ENCODE data around the gene SHKBP1.
"Not testable (repeated sequence)": the region's sequence is repeated elsewhere in the genome, so short reads cannot be mapped to it uniquely, and the experiment has no call there.

The SHKBP1 gene

GRCh38 chr19:40559394-40559793 is 17.3 kb upstream of the SHKBP1 start:
- H3K27ac ChIP-seq (ENCODE audit: low read depth, low read length) = no peak overlapping the region
- no peak overlapping the region for H2BK15ac ChIP-seq (replicated peaks; ENCODE audit: low read depth)
- peaks cover 10% of the 10 kb centered on the region for H3K27me3 ChIP-seq (ENCODE audit: insufficient read depth, low read length, poor library complexity)
- H2BK5ac ChIP-seq (ENCODE audit: low read length) = no peak overlapping the region
- no CpG with 5 or more reads among the region's 3 CpGs for WGBS (ENCODE audit: extremely low coverage, insufficient coverage, low lambda C conversion rate)
- H3K56ac ChIP-seq (ENCODE audit: low read length) = no peak overlapping the region
- no peak overlapping the region for H2AK5ac ChIP-seq (ENCODE audit: low read length)
- no peak overlapping the region for H2BK120ac ChIP-seq (ENCODE audit: low read depth, low read length)
- H3K23ac ChIP-seq (ENCODE audit: low read length) = no peak overlapping the region
- H4K5ac ChIP-seq (ENCODE audit: low read length) = no peak overlapping the region
- no peaks in the 10 kb centered on the region for H3K4me1 ChIP-seq (ENCODE audit: control insufficient read depth, low read depth, low read length)
- H3K36me3 ChIP-seq (ENCODE audit: control insufficient read depth, insufficient read depth, low read length) = no peaks in the 10 kb centered on the region
- H3K18ac ChIP-seq (ENCODE audit: low read length) = no peak overlapping the region
- H3K79me1 ChIP-seq (ENCODE audit: low read length) = no peaks in the 10 kb centered on the region
- no peaks in the 10 kb centered on the region for H3K79me2 ChIP-seq (ENCODE audit: control insufficient read depth, insufficient read depth, low read length)
- H3K9ac ChIP-seq (ENCODE audit: low read length) = no peak overlapping the region
- no peak overlapping the region for H4K8ac ChIP-seq (ENCODE audit: low read depth, low read length)
- no peak overlapping the region for H3K4me3 ChIP-seq (ENCODE audit: low read length)
- no peak overlapping the region for H3K4me2 ChIP-seq (ENCODE audit: low read length)
- DNase-seq = no peak
- no peak overlapping the region for H3K4ac ChIP-seq (ENCODE audit: low read depth, low read length)

DNA sequence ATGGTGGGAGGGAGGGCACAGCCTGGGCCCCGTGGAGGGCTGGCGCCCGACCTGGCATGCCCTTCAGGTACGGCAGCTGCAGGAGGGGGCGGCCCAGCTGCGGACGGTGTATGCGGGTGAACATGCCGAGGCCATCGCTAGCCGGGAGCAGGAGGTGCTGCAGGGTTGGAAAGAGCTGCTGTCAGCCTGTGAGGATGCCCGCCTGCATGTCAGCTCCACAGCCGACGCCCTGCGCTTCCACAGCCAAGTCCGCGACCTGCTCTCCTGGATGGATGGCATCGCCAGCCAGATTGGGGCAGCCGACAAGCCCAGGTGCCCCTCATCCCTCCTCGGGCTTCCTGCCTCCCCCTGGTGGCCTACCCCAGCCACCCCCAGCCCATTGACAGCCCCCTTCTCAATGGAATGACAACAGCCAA is 16.6 kb upstream of the SHKBP1 start:
- WGBS (ENCODE audit: extremely low coverage, insufficient coverage, low lambda C conversion rate) = no CpG with 5 or more reads among the region's 20 CpGs
- no peak for DNase-seq
- H3K27me3 ChIP-seq (ENCODE audit: insufficient read depth, low read length, poor library complexity) = peaks cover 3% of the 10 kb centered on the region
- H3K79me1 ChIP-seq (ENCODE audit: low read length) = no peaks in the 10 kb centered on the region
- H3K18ac ChIP-seq (ENCODE audit: low read length) = no peak overlapping the region
- no peak overlapping the region for H2AK5ac ChIP-seq (ENCODE audit: low read length)
- H3K27ac ChIP-seq (ENCODE audit: low read depth, low read length) = no peak overlapping the region
- no peak overlapping the region for H2BK120ac ChIP-seq (ENCODE audit: low read depth, low read length)
- H3K56ac ChIP-seq (ENCODE audit: low read length) = no peak overlapping the region
- no peak overlapping the region for H3K23ac ChIP-seq (ENCODE audit: low read length)
- H4K8ac ChIP-seq (ENCODE audit: low read depth, low read length) = no peak overlapping the region
- H3K9ac ChIP-seq (ENCODE audit: low read length) = no peak overlapping the region
- H2BK5ac ChIP-seq (ENCODE audit: low read length) = no peak overlapping the region
- no peak overlapping the region for H4K5ac ChIP-seq (ENCODE audit: low read length)
- H3K36me3 ChIP-seq (ENCODE audit: control insufficient read depth, insufficient read depth, low read length) = no peaks in the 10 kb centered on the region
- H3K4me1 ChIP-seq (ENCODE audit: control insufficient read depth, low read depth, low read length) = no peaks in the 10 kb centered on the region
- H3K4me3 ChIP-seq (ENCODE audit: low read length) = no peak overlapping the region
- no peak overlapping the region for H2BK15ac ChIP-seq (replicated peaks; ENCODE audit: low read depth)
- no peak overlapping the region for H3K4ac ChIP-seq (ENCODE audit: low read depth, low read length)
- H3K79me2 ChIP-seq (ENCODE audit: control insufficient read depth, insufficient read depth, low read length) = no peaks in the 10 kb centered on the region
- no peak overlapping the region for H3K4me2 ChIP-seq (ENCODE audit: low read length)

DNA sequence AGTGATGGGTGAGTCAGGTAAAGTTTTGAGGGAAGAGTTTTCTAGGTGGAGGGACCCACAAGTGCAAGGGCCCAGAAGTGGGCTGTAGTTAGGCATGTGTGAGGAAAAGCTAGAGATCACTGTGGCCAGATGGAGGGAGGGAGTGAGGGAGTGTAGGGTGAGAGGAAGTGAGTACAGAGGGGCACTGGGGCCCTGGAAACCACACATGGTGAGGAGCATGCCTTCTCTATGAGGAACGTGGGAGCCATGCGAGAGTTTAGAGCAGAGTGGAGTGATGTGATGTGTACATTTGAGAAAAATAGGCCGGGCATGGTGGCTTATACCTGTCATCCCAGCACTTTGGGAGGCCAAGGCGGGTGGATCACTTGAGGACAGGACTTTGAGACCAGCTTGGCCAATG is 14.7 kb upstream of the SHKBP1 start:
- Histone ChIP-seq H4K8ac (ENCODE audit: low read depth, low read length) (no peak overlapping the region), H3K79me2 (ENCODE audit: control insufficient read depth, insufficient read depth, low read length) (no peaks in the 10 kb centered on the region), H3K56ac (ENCODE audit: low read length) (no peak overlapping the region), H3K4me2 (ENCODE audit: low read length) (no peak overlapping the region), H3K27me3 (ENCODE audit: insufficient read depth, low read length, poor library complexity) (peaks cover 1% of the 10 kb centered on the region), H3K4me3 (ENCODE audit: low read length) (no peak overlapping the region), H2BK5ac (ENCODE audit: low read length) (no peak overlapping the region), H2AK5ac (ENCODE audit: low read length) (no peak overlapping the region), H3K18ac (ENCODE audit: low read length) (no peak overlapping the region), H2BK120ac (ENCODE audit: low read depth, low read length) (no peak overlapping the region), H4K5ac (ENCODE audit: low read length) (no peak overlapping the region), H3K79me1 (ENCODE audit: low read length) (no peaks in the 10 kb centered on the region), H3K27ac (ENCODE audit: low read depth, low read length) (no peak overlapping the region), H3K4me1 (ENCODE audit: control insufficient read depth, low read depth, low read length) (no peaks in the 10 kb centered on the region), H3K4ac (ENCODE audit: low read depth, low read length) (no peak overlapping the region), H2BK15ac (replicated peaks; ENCODE audit: low read depth) (no peak overlapping the region), H3K23ac (ENCODE audit: low read length) (no peak overlapping the region), H3K36me3 (ENCODE audit: control insufficient read depth, insufficient read depth, low read length) (no peaks in the 10 kb centered on the region), H3K9ac (ENCODE audit: low read length) (no peak overlapping the region)
- WGBS (ENCODE audit: extremely low coverage, insufficient coverage, low lambda C conversion rate) = no CpG with 5 or more reads among the region's 4 CpGs
- DNase-seq = no peak

GRCh38 chr19:40564535-40564934 is 12.1 kb upstream of the SHKBP1 start:
- H3K4ac ChIP-seq (ENCODE audit: low read depth, low read length); H4K5ac ChIP-seq (ENCODE audit: low read length); H3K56ac ChIP-seq (ENCODE audit: low read length); H2AK5ac ChIP-seq (ENCODE audit: low read length); H3K36me3 ChIP-seq (ENCODE audit: control insufficient read depth, insufficient read depth, low read length); H3K23ac ChIP-seq (ENCODE audit: low read length); DNase-seq; H3K4me2 ChIP-seq (ENCODE audit: low read length); H2BK120ac ChIP-seq (ENCODE audit: low read depth, low read length); H2BK5ac ChIP-seq (ENCODE audit: low read length); H2BK15ac ChIP-seq (replicated peaks; ENCODE audit: low read depth); H3K9ac ChIP-seq (ENCODE audit: low read length); H3K27ac ChIP-seq (ENCODE audit: low read depth, low read length); H3K79me2 ChIP-seq (ENCODE audit: control insufficient read depth, insufficient read depth, low read length); H4K8ac ChIP-seq (ENCODE audit: low read depth, low read length); H3K4me1 ChIP-seq (ENCODE audit: control insufficient read depth, low read depth, low read length); H3K4me3 ChIP-seq (ENCODE audit: low read length); H3K79me1 ChIP-seq (ENCODE audit: low read length); H3K18ac ChIP-seq (ENCODE audit: low read length): not testable (repeated sequence)
- H3K27me3 ChIP-seq (ENCODE audit: insufficient read depth, low read length, poor library complexity) = peaks cover 24% of the 10 kb centered on the region
- no CpG with 5 or more reads among the region's 1 CpG for WGBS (ENCODE audit: extremely low coverage, insufficient coverage, low lambda C conversion rate)

DNA sequence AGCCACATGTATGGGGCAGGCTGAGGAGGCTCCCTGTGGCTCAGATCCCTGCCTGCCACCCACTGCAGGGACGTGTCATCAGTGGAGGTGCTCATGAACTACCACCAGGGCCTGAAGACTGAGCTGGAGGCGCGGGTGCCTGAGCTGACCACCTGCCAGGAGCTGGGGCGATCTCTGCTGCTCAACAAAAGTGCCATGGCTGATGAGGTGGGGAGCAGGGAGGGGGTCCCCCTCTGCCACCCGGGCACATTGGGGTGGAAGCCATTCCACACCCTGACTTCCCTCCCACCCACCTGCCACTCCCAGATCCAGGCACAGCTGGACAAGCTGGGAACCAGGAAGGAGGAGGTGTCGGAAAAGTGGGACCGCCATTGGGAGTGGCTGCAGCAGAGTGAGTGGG is 11.3 kb upstream of the SHKBP1 start:
- H3K23ac ChIP-seq (ENCODE audit: low read length) = no peak overlapping the region
- DNase-seq = no peak
- H3K4me3 ChIP-seq (ENCODE audit: low read length) = no peak overlapping the region
- H2BK120ac ChIP-seq (ENCODE audit: low read depth, low read length) = no peak overlapping the region
- H3K4me2 ChIP-seq (ENCODE audit: low read length) = no peak overlapping the region
- H4K8ac ChIP-seq (ENCODE audit: low read depth, low read length) = no peak overlapping the region
- H2BK5ac ChIP-seq (ENCODE audit: low read length) = no peak overlapping the region
- H3K36me3 ChIP-seq (ENCODE audit: control insufficient read depth, insufficient read depth, low read length) = no peaks in the 10 kb centered on the region
- H3K18ac ChIP-seq (ENCODE audit: low read length) = no peak overlapping the region
- H3K79me1 ChIP-seq (ENCODE audit: low read length) = no peaks in the 10 kb centered on the region
- WGBS (ENCODE audit: extremely low coverage, insufficient coverage, low lambda C conversion rate) = no CpG with 5 or more reads among the region's 7 CpGs
- no peaks in the 10 kb centered on the region for H3K79me2 ChIP-seq (ENCODE audit: control insufficient read depth, insufficient read depth, low read length)
- H4K5ac ChIP-seq (ENCODE audit: low read length) = no peak overlapping the region
- no peak overlapping the region for H3K9ac ChIP-seq (ENCODE audit: low read length)
- peaks cover 2% of the 10 kb centered on the region for H3K4me1 ChIP-seq (ENCODE audit: control insufficient read depth, low read depth, low read length)
- H3K27ac ChIP-seq (ENCODE audit: low read depth, low read length) = no peak overlapping the region
- H2AK5ac ChIP-seq (ENCODE audit: low read length) = no peak overlapping the region
- no peak overlapping the region for H3K4ac ChIP-seq (ENCODE audit: low read depth, low read length)
- no peak overlapping the region for H2BK15ac ChIP-seq (replicated peaks; ENCODE audit: low read depth)
- H3K56ac ChIP-seq (ENCODE audit: low read length) = no peak overlapping the region
- peaks cover 26% of the 10 kb centered on the region for H3K27me3 ChIP-seq (ENCODE audit: insufficient read depth, low read length, poor library complexity)

DNA sequence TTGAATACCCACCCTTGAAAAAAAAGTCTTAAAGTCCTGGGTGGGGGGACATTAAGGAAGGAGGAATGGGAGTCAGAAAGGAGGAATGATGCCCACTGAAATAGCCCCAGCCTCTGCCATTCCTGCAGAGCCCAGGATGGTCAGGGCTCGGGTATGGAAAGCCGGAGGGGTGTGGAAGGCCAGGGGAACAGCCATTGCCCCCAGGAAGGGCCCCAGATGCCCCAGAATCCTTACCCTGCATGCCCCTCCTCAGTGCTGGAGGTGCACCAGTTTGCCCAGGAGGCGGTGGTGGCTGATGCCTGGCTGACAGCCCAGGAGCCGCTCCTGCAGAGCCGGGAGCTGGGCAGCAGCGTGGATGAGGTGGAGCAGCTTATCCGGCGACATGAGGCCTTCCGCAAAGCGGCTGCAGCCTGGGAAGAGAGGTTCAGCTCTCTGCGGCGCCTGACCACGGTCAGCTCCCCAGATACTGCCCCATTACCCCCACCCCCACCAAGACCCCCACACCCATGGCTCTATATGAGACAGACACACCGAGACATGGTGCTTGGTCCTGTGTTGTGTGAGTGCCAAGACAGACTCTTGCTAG is 10.7 kb upstream of the SHKBP1 start:
- H3K27me3 ChIP-seq (ENCODE audit: insufficient read depth, low read length, poor library complexity) = peaks cover 26% of the 10 kb centered on the region
- H3K36me3 ChIP-seq (ENCODE audit: control insufficient read depth, insufficient read depth, low read length) = no peaks in the 10 kb centered on the region
- no peak overlapping the region for H4K5ac ChIP-seq (ENCODE audit: low read length)

More for the DNA sequence above, 10.7 kb upstream of the SHKBP1 start:
- peaks cover 2% of the 10 kb centered on the region for H3K4me1 ChIP-seq (ENCODE audit: control insufficient read depth, low read depth, low read length)
- H3K23ac ChIP-seq (ENCODE audit: low read length) = no peak overlapping the region
- no peak overlapping the region for H3K4me3 ChIP-seq (ENCODE audit: low read length)
- H3K79me2 ChIP-seq (ENCODE audit: control insufficient read depth, insufficient read depth, low read length) = no peaks in the 10 kb centered on the region
- H3K27ac ChIP-seq (ENCODE audit: low read depth, low read length) = no peak overlapping the region
- H2BK5ac ChIP-seq (ENCODE audit: low read length) = no peak overlapping the region
- no CpG with 5 or more reads among the region's 14 CpGs for WGBS (ENCODE audit: extremely low coverage, insufficient coverage, low lambda C conversion rate)
- H3K9ac ChIP-seq (ENCODE audit: low read length) = no peak overlapping the region
- H3K4ac ChIP-seq (ENCODE audit: low read depth, low read length) = no peak overlapping the region
- no peak overlapping the region for H3K4me2 ChIP-seq (ENCODE audit: low read length)
- no peaks in the 10 kb centered on the region for H3K79me1 ChIP-seq (ENCODE audit: low read length)
- H4K8ac ChIP-seq (ENCODE audit: low read depth, low read length) = no peak overlapping the region
- no peak for DNase-seq
- H2BK15ac ChIP-seq (replicated peaks; ENCODE audit: low read depth) = no peak overlapping the region
- H2AK5ac ChIP-seq (ENCODE audit: low read length) = no peak overlapping the region
- H3K56ac ChIP-seq (ENCODE audit: low read length) = no peak overlapping the region
- H3K18ac ChIP-seq (ENCODE audit: low read length) = no peak overlapping the region
- no peak overlapping the region for H2BK120ac ChIP-seq (ENCODE audit: low read depth, low read length)

Measured in mesendoderm (in vitro differentiated cells).